NCI-H524 (cell line): ENCODE results near the gene GABPB2.
A peak's percentile ranks its signal among the peaks of the same experiment; 100 is the strongest.

Source experiments
- DNase-seq, 2 experiments: peaks; one replicate each; lab custom pipeline; 2025; lab: John Stamatoyannopoulos, UW

The GABPB2 gene

GRCh38 chr1:151133018-151133806 is 62.7 kb downstream of the GABPB2 start:
- no peak for DNase-seq

- no peak for DNase-seq
These were observed 63.8 kb downstream of the GABPB2 start for GRCh38 chr1:151134396-151134795.

- no peak for DNase-seq
These were observed 64.4 kb downstream of the GABPB2 start for GRCh38 chr1:151134991-151135390.

GRCh38 chr1:151135433-151136385 is 65.1 kb downstream of the GABPB2 start:
- DNase-seq: no peak

GRCh38 chr1:151137789-151138188 is 67.2 kb downstream of the GABPB2 start:
- DNase-seq: no peak

- DNase-seq: peak; percentile 20 to 68
These were observed 72.0 kb downstream of the GABPB2 start for GRCh38 chr1:151142411-151143056.

GRCh38 chr1:151143057-151143435 is 72.5 kb downstream of the GABPB2 start:
- DNase-seq: no peak

- no peak for DNase-seq
These were observed 73.4 kb downstream of the GABPB2 start for GRCh38 chr1:151143986-151144385.

GRCh38 chr1:151144474-151145303 is 74.1 kb downstream of the GABPB2 start:
- DNase-seq: no peak

- no peak for DNase-seq
These were observed 74.9 kb downstream of the GABPB2 start for GRCh38 chr1:151145304-151146071.

- peak in 1 of 2 experiments; percentile 29 for DNase-seq
These were observed 75.5 kb downstream of the GABPB2 start for GRCh38 chr1:151146072-151146411.

- peak; percentile 75 to 83 for DNase-seq
These were observed 76.0 kb downstream of the GABPB2 start, which contains the start of gene SEMA6C for GRCh38 chr1:151146412-151147131. Gene SEMA6C (minus strand): TSS chr1:151146631. CDS start chr1:151142621, 4,010 bp downstream.

- DNase-seq: no peak
These were observed 76.6 kb downstream of the GABPB2 start for GRCh38 chr1:151147132-151147503.

GRCh38 chr1:151147665-151148064 is 77.1 kb downstream of the GABPB2 start:
- no peak for DNase-seq

- DNase-seq: no peak
These were observed 85.9 kb downstream of the GABPB2 start, which contains the start of gene TNFAIP8L2 for GRCh38 chr1:151156515-151156819. Gene TNFAIP8L2 (plus strand): TSS chr1:151156649. CDS start chr1:151158698, 2,049 bp downstream.

- DNase-seq: no peak
These were observed 86.5 kb downstream of the GABPB2 start for GRCh38 chr1:151157067-151157531.

GRCh38 chr1:151158326-151158725 is 87.8 kb downstream of the GABPB2 start:
- no peak for DNase-seq

GRCh38 chr1:151158751-151159251 is 88.2 kb downstream of the GABPB2 start:
- DNase-seq: no peak

- DNase-seq: no peak
These were observed 88.8 kb downstream of the GABPB2 start for GRCh38 chr1:151159373-151159772.
